Stimulated activated CD8-positive, alpha-beta memory T cell treated with anti-CD3 and anti-CD28 coated beads, Interleukin-15, amount 100 ng/mL, for 1 hour (primary cell): Measurements from ENCODE around the gene PARP16.
"Not testable (repeated sequence)": the region's sequence is repeated elsewhere in the genome, so short reads cannot be mapped to it uniquely, and the experiment has no call there.

Experiments
- DNase-seq: peaks from one replicate; pipeline ENCODE4 v3.0.0-alpha.2; 2020; ENCODE audit warnings: low read depth

Gene PARP16

DNA sequence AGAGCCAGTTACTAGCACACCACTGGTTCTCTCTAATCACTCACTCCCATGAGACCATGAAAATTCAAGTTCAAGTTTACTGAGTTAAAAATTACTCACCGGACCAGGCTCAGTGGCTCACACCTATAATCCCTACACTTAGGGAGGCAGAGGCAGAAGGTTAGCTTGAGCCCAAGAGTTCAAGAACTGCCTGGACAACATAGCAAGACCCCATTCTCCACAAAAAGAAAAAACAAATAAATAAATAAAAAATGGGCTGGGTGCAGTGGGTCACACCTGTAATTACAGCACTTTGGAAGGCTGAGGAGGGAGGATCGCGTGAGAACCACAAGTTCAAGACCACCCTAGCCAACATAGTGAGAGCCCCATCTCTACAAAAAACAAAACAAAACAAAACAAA, 54.2 kb downstream of the PARP16 start:
- DNase-seq: no peak

DNA sequence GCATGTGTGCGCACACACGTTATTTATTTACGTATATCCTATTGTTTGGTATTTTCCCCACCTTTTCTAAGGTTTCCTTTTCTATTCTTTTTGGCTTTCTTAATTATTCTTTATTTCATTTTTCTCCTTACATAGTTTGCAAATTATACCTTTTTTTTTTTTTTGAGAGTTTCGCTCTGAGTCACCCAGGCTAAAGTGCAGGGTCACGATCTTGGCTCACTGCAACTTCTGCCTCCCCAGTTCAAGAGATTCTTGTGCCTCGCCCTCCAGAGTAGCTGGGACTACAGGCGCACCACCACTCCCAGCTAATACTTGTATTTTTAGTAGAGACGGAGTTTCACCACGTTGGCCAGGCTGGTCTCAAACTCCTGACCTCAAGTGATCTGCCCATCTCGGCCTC, 55.4 kb downstream of the PARP16 start:
- DNase-seq: no peak

DNA sequence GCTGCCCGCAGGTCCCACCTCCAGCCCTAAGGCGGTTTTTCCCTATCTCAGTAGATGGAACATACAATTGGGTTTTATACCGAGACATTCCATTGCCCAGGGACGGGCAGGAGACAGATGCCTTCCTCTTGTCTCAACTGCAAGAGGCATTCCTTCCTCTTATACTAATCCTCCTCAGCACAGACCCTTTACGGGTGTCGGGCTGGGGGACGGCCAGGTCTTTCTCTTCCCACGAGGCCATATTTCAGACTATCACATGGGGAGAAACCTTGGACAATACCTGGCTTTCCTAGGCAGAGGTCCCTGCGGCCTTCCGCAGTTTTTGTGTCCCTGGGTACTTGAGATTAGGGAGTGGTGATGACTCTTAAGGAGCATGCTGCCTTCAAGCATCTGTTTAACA, 59.8 kb downstream of the PARP16 start:
- DNase-seq: not testable (repeated sequence)

DNA sequence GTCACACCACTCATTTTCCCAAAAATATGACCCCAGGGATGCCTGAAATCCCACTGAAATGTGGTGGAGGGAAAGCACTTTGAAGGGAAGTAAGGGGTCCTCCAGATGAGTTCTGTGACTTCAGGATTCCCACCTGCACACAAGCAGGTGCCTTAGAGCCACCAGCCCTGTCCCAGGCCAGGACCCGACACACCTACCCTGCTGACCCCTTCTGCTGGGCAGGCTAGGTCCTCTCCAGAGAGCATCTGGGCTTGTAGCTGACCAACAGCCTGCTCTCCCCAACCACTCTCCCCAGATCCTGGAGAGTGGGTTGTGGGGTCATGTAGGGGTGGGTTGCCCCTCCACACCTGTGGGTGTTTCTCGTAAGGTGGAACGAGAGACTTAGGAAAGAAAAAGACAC, 60.5 kb downstream of the PARP16 start:
- DNase-seq: no peak

DNA sequence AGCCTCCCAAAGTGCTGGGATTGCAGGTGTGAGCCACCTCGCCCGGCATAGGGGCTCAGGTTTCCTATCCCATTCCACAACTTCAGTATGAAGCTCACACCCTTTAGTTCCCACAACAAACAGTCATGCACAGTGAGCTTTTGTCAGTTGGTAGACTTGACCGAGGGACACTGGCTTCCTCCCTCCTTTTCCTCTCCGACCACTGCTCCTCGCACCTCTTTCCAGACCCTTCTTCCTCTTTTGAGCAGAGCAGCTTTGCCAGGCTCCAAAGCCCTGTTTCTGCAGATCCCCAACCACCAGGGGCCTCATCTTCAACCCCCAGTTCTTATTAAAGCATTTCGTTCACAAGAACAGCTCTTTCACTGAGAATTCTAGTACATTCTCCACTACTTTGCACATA, 62.7 kb downstream of the PARP16 start:
- no peak for DNase-seq

DNA sequence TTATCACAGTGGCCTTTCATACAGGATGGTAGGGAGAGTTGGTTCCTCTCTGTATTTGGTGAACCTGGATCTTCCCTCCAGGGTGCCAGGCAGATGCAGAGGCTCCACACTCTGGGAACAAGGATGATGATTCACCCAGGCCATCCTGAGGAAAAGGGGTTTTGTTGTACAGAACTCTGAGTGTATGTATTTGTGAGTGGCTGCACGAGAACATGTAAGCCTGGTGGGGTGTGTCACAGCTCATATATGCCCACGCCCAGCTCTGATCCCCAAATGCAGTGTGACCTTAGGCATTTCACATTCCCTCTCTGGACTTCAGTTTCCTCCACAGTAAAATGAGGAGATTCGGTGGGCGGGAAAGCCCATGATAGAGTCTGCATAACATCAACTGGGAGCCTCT, 63.8 kb downstream of the PARP16 start:
- no peak for DNase-seq

DNA sequence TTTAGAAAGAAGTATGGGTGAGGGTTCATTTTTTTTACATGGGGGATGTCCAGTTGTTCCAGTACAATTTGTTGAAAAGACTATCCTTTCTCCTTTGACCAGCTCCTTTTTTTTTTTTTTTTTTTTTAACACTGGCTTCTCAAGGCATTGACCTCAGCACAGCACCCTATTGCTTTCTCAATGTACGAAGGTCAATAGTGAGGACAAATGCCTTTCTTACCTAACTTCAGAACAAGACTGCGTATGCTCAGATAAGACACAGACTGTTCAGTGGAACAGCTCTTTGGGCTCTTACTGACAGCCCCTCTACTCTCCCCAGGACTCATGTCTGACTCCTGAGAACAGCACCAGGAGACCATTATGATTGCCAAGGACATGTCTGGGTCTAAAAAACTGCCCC, 65.0 kb downstream of the PARP16 start:
- no peak for DNase-seq

DNA sequence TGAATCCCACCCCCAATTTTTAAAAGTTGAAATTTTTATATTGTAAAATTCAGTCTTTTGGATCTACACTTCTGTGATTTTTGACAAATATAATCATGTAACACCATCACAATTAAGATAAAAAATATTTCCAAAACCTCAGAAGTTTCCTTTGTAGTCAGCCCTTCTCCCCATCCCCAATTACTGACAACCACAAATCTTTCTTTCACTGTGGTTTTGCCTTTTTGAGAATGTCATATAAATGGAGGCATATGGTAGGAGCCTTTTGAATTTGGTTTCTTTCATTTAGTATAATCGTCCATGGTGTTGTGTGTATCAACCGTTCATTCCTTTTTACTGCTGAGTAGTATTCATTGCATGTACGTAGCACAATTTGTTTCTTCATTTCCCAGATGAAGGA, 67.5 kb downstream of the PARP16 start:
- DNase-seq: no peak

DNA sequence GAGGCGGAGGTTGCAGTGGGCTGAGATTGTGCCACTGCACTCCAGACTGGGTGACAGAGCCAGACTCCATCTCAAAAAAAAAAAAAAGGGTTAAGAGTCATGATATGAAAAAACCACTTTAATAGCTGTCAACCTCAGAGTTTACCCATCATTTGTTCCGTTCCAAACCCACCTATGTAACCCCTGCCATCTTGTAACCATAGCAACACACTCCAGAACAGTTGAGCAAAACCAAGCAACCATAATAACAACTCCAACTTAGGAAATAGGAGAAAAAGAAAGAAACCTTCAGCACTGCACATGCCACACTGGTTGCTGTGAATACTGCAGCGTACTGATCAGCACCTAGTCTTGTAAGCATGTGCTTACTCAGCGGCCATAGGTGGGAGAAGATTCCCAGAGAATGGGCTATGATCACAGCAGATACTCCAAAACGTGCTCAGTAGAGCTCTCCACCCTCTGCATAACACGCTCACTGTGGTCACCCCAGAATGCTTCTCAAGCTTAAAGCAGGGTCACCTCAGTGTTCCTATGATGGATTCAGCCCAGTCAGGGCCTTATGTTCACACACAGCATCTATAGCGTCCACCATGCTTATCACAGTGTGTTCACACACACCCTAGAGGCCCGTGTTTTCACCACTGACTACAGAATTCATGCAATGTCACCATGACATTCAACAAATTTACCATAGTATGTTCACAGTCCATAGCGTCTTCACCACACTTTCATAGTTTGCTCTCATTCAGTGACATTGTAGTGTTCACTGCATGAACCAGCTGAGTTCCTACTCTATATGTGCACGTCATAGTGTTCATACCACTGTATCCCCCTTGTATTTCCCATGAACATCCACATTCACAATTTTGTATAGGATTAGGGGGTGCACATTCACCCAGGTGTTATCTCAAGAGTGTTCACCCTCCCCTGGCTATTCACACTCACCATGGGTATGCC, 68.9 kb downstream of the PARP16 start:
- no peak for DNase-seq

DNA sequence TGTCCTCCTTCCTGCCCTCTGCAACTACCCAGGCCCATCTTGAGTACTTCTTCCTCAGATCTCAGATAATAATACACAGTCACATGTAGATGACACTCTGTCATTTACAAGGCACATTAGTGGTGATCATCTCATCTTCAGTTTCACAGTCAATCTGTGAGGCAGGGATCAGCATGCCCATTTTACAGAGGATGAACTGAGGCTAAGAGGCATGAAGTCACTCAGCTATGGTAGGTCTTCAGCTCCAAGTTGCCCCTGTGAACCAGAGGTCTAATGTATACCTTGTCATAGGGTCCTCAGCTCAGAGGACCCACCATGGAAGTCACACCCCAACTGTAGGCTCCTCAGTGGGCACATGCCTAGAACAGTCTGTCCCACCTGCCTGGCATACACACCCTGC, 71.2 kb downstream of the PARP16 start:
- DNase-seq: no peak

DNA sequence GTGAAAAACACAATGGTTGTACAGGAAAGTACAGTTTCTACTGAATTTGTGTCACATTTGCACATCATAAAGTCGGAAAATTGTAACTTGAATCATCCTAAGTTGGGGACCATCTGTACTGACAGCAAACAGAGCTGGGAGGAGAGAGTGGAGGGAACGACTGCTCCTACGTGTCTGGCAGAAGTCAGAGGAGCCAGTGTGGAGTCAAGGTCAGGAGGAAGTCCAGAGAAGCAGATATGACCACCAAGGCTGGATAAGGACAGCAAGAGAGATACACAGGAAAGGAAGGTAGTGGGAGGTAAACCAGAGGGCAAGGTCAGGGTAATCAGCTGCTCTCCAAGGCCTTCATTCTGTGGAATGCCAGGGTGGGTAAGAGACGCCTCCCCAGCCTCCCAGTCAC, 72.7 kb downstream of the PARP16 start:
- no peak for DNase-seq

DNA sequence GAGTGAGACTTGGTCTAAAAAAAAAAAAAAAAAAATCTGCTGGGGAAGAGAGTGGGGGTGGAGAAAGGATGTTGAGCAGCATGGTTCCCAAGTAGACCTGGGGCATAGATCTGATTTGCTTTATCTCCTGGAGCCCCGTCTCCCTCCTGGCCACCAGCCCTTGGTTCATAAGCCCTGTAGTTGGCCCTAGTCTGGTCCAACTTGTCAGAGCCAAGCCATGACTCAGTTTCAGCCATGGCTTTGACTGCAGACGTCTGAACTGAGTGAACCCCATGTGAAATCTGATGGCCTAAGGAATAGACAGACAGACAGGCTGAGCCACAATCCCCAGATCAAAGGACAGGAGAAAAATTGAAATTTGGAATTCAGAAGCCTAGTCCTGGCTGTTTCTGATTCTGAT, 73.4 kb downstream of the PARP16 start:
- no peak for DNase-seq

DNA sequence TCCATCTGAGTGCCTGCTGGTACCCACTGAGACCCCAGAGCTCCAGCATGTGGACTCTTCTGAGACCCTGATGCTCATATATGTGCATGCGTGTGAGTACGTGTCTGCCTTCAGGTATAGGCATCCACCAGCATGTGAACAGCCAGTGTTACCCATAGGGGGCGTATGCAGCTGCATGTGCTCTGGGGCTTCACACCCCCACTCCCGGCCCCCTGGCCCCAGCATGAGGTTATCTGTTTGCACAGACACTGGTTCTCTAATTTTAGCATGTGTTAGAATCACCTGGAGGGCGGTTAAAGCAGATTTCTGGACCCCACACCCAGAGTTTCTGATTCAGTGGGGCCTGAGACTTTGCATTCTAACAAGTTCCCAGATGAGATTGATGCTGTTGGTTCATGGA, 74.6 kb downstream of the PARP16 start:
- DNase-seq: no peak

DNA sequence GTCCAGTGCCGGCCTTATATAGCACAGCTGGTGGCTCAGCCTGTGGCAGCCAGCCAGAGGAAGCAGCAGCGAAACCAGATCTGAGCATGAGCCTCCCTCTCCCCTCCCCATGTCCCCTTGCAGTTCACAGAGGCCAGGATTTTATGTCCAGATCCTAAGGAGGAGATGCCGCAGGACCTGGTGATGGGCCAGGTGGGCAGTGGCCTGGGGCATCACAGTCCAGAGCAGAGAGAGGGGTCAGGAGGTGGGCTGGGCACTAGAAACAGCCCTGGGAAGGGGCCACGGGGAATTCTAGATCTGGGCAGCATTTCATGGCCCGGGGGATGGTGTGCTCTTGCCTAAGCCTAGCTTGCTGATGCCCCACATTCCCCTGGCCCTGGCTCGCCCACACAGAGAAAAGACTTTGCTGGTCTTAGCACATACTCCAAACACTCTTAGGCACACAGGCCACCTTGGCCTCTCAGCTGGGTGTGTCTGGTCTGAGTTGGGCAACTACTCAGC, 75.2 kb downstream of the PARP16 start:
- DNase-seq: no peak

DNA sequence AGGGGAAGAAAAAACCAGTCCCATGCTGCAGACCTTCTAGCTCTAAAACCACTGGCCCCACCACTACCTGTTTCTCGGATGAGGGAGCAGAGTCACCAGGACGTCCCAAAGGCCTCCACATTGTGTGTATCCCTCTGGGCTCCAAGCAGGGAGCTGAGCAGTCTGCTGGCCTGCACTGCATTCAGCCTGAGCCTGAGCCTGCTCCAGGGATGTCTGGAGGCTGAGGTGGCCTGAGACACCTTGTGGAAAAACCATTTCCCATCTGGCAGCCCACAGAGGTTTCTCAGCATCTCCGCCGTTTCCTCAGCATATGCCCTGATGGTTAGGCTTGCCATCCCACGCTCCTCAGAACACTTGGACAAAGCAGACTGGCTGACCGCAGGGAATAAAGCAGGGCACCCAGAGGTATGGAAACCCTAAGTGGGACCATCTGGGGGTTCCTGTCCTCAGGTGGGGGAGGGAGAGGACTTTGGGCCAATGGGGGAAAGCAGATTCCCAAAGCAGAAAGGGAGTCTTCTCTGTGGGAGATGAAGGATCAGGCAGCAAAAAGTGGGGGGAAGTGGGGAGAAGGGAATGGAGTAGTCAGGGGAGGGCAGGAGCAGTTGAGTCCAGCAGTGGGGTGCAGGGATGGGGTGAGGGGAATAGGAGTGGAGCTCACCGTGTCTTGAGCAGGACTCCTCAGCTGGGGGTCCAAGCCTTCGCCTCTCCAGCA, 75.8 kb downstream of the PARP16 start, which contains the start of gene CILP:
TSS of gene CILP (minus strand) at position 704 of the 712 bp plus-strand sequence. CDS start 1,718 bp downstream, outside the sequence.
- DNase-seq: no peak

DNA sequence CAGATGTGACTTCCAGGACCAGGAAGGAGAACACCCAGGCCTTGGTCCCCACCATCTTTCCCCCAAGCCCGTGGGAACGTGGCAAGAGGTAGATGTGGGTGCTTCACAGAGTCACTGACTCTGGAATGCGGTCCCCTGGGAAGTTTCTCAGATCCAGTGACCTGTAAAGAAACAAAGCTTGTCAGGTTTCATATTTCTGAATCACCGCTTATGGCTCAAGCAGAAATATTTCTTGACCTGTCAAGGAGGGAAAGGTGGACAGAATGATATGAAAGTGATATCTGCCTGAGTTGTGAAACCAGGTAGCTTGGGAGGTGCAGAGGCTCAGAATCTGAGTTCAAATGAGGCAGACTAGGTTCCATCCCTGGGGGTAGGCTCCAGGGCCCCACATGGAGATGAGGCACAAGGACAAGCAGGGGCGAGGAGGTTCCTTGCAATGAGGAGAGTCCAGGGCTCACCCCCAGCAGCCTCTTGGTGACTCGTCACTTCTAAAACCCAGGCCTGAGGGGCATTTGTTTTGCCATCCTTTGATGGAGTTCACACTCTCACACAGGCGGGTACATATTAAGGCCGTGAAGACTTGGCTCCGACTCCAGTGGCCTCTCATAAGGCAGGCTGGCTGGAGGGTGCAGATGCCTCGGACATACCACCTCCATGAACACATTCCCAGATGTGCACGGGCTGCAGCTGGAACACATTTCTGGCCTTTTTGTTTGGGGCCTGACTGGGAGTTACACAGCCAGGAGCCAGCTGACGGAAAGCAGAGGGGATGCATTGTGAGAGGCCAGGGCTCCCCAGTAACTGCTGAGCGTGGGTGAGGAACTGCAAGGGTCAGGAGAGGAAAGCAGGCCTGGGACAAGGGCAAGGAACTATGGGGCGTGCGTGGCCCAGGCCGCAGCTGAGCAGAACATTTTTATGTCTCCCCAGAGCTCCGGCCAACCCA, 76.7 kb downstream of the PARP16 start:
- no peak for DNase-seq

DNA sequence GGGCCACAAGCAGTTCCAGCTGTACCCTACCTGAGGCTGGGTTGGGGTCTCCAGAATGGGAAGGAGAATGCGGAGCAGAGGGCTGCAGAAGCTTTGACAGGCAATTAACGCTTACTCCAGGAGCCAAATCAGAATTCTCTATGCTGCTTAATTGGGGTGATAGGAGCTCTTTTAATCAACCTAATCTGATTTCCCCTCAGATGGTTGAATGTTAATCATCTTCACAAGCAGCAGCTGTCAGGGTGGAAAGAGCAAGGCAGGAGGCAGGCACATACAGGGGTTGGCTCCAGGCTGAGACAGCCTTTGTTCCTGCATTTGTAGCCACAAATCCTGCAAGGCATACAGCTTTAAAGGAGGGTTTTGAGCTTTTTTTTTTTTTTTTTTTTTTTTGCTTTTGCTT, 78.0 kb downstream of the PARP16 start:
- DNase-seq: no peak
